Erythroblast (primary cell): ENCODE results near the gene CHST7.
"Not testable (repeated sequence)": the region's sequence is repeated elsewhere in the genome, so short reads cannot be mapped to it uniquely, and the experiment has no call there.

Source experiments
- DNase-seq, 2 experiments: peaks; one replicate each; lab custom pipeline; 2025; lab: John Stamatoyannopoulos, UW
- GATA1 ChIP-seq: IDR thresholded peaks from 2 replicates; pipeline ENCODE4 v1.6.1; 2011; ENCODE audit warnings: low read depth, mild to moderate bottlenecking, control low read depth, low read length, moderate library complexity
- POLR2A ChIP-seq: IDR thresholded peaks from 2 replicates; pipeline ENCODE4 v1.6.1; 2011; ENCODE audit warnings: mild to moderate bottlenecking, low read length

Gene CHST7, protein sequence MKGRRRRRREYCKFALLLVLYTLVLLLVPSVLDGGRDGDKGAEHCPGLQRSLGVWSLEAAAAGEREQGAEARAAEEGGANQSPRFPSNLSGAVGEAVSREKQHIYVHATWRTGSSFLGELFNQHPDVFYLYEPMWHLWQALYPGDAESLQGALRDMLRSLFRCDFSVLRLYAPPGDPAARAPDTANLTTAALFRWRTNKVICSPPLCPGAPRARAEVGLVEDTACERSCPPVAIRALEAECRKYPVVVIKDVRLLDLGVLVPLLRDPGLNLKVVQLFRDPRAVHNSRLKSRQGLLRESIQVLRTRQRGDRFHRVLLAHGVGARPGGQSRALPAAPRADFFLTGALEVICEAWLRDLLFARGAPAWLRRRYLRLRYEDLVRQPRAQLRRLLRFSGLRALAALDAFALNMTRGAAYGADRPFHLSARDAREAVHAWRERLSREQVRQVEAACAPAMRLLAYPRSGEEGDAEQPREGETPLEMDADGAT

DNA sequence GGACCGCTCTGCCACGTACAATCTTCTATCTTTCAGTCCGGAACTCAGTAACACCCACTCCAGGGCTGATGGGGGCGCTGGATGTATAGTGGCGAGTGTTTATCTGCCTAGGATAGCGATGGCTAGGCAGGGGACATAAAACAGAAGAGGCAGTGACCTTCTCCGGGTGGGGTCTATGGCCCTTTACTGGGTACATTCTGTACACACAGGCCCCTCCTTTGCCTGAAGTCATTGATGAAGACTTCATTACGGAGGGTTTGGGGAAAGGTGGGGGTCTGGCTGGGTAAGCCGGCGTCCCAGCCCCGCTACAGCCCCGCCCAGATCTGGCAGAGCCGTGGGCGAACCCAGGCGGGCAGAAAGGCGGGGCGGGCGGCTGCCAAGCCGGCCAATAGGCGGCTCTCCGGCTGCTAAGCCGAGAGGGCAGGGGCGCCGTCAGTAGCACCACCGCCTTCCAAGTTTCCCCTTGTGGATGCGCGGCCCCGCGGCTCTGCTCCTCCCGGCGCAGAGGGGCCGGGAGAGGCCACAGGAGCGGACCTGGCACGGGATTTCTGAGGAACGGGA lies at the start of gene CHST7:
TSS of gene CHST7 (plus strand) at position 435 of the 561 bp plus-strand sequence. CDS start 167 bp downstream, outside the sequence.
- DNase-seq: peak; percentile 28 to 33
- no peak for TF ChIP-seq POLR2A
- TF ChIP-seq GATA1: no peak

DNA sequence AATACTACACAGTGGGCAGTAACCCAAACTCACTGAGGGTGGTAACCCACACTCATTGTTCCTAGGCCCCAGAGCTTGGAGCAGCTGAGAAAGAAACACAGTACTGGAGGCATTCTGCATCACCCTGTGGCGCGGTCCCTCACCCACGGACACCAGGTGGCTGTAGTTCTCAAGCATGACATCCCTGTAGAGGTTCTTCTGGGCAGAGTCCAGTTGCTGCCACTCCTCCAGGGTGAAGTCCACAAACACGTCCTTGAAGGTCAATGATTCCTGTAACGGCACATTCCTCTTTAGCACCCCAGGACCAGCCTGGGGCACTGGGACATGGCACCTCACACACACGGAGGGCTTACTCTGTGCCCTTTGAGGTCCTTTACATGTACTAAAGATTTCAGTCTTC lies 44.9 kb upstream of the CHST7 start:
- not testable (repeated sequence) for DNase-seq

DNA sequence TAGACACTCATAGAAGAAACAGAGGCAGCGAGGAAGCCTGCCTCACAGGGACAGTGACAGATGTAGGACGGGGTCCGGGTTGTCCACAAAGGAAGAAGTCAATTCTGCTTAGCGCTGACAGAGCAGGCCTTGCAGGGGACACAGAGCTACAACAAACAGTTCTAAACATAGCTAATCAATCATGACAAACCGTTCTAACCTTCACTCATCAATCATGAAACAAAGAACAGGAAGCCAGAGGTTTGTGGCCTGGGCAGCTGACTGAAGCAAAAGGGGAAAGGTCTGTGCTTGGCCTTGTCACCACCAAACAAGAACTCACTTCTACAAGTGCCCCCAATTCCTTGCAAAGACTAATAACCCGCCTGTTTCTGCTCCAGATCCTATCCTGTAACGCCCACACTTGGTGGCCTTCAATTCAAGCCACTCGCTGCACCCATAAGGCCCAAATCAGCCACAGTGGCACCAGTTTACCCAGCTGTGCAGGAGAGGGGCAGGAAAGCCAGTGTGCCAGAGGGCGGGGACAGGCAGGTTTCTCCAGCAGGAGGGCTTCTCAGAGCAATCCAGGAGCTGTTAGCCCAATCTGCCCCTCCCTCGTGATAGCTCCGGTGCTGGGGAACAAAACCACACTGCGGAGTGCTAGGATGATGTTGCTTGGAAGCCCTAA lies 43.7 kb upstream of the CHST7 start:
- DNase-seq: not testable (repeated sequence)

DNA sequence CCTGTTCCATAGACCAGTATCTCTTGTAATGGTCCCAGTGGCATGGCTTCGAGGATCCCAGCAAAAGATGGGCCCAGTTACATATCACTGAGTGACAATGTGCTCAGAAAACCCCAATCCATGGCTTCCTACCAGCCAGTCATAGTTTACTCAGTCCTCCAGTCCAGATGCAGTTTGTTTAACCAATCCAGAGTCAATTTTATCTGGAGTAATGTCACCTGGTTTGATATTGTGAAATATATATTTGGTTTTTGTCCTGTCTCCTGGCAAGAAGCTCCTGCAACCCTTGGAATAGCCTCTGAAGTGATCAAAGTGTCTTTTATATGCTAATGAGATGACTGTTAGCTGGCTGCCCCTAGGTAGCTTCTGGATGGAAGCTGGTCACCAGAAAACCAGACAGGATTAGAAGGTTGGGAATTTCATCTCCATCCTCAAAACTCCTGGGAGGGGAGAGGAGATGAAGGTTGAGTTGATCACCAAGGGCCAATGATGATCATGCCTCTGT lies 43.1 kb upstream of the CHST7 start:
- not testable (repeated sequence) for DNase-seq

DNA sequence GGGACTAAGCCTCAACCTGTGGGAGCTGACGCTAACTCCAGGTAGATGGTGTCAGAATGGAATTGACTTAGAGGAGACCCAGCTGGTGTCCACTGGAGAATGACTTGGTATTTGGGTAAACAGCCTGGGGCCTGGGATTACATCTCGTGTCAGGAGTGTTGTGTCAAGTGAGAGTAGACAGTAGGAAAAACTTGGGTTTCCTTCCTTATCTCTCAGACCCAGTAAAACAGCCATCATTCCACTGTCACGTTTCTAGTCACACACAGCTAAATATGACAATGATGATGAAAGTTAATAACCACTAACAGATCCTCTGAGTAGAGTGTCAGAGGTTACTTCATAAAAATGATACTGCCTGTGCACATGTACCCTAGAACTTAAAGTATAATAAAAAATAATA lies 42.1 kb upstream of the CHST7 start:
- DNase-seq: peak in 1 of 2 experiments; percentile 2
- no peak for TF ChIP-seq GATA1
- no peak for TF ChIP-seq POLR2A

DNA sequence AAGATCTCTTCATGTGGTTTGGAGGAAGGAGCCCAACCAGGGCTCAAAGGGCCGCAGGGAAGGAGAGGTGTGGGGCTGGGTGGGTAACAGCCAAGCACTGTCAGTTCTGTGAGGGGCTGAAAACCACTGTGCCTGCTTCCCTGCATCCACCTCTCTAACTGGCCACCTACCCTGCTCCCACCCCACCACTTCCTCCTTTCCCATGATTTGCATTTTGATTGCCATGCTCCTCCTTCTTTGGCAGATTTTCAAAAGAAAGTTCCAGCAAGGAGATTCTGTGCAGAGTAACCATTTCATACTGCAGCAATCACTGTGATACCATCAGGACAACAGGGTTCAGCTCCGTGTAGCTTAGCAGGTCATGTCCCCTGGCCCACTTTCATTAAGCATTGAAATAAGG lies 30.1 kb upstream of the CHST7 start:
- TF ChIP-seq POLR2A (no peak), GATA1 (no peak)
- DNase-seq: peak in 1 of 2 experiments; percentile 1

DNA sequence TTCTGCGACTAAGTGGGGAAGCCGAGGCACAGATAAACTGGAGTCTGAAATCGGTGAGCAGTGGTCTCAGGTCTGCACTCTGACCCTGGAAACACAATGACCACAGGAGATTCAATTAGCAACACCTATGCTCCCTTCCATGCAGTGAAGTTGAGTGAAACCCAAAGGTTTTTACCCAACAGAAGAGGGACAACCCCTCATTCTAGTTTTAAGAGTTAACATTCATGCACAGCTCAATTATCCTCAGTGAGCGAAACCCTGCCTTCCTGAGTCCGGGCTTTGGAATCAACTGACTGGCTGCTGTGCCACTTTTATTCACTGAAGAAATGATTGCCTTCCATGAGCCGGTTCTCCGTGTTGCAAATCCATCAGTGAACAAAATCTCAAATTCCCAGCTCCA lies 29.0 kb upstream of the CHST7 start:
- not testable (repeated sequence) for DNase-seq

DNA sequence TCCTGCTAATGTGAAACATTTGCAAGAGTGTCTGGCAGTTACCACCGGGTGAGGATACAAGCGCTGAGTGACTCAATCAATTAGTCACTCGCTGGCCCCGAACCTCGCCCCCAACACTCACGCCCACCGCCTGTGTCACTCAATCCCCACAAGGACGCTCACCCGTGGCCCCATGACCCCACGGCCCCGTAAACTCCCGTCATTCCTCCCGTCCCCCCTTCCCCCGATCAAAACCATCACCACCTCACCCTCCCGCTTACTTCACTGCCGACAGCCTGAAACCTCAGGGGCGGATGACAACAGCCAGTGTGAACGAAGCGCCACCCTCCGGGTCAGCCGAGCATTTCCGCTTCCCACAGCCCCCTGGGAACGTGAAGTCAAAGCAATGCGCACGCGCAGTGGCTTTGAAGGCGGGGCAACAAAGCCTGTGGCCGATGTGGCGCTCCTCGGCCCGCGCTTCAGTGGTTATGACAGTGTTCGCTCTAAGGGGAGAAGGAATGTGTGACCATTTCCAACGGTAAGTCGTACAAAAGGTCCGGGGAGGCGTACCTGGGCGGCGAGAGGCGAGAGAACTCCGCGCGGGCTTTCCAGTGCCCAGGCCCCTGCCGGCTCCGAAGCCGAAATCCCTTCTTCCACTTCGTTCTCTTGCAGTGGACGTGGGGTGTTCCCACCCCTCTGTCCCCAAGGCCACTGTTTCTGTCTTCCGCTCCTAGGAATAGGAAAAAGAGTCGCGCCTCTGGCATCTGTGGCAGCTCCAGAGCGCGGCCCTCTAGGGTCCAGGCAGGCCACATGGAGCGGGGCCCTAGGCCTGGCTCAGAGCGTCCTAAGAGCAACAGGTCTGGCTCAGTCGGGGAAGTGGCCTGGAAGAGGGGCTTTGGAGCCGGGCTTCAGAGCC lies 28.2 kb upstream of the CHST7 start, which contains the start of gene ZNF674:
TSS of gene ZNF674 (minus strand) at position 311 of the 895 bp plus-strand sequence. CDS start 3,334 bp downstream, outside the sequence.
- peak; percentile 93 to 95 for DNase-seq
- TF ChIP-seq GATA1 (no peak), POLR2A (peak; percentile 87)

DNA sequence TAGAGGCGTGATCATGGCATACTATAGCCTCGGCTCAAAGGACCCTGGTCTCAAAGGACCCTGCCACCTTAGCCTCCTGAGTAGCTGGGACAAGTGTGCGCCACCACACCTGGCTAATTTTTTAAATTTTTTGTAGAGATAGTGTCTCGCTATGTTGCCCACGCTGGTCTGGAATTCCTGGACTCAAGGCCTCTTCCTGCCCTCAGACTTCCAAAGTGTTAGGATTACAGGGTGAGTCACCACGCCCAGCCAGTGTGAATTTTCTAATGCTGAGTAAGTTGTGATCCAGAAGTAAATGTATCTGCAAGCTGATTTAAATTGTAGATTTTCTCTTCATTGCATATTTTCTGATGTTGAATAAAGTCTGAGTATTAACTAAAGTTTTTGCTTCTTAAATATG lies 25.7 kb upstream of the CHST7 start:
- TF ChIP-seq GATA1: no peak
- no peak for TF ChIP-seq POLR2A
- DNase-seq: no peak

DNA sequence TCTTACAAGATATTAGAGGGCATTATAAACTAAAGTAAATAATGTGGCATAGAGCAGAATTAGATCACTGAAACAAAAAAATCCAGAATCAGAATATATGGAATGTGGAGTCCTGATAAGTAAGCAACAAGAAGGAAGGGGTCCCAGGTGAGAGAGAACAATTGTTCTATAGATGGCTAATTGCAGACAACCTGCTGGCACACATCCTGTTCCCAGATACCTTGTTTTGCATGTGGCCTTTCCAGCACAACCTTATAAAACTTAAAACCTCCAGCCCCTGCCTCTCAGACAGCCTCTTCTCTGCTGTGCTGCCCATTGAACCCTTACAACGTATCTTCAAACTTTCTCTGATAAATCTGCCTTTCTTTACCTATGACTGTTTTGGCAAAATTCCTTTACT lies 23.7 kb upstream of the CHST7 start:
- no peak for DNase-seq
- no peak for TF ChIP-seq GATA1
- TF ChIP-seq POLR2A: no peak

DNA sequence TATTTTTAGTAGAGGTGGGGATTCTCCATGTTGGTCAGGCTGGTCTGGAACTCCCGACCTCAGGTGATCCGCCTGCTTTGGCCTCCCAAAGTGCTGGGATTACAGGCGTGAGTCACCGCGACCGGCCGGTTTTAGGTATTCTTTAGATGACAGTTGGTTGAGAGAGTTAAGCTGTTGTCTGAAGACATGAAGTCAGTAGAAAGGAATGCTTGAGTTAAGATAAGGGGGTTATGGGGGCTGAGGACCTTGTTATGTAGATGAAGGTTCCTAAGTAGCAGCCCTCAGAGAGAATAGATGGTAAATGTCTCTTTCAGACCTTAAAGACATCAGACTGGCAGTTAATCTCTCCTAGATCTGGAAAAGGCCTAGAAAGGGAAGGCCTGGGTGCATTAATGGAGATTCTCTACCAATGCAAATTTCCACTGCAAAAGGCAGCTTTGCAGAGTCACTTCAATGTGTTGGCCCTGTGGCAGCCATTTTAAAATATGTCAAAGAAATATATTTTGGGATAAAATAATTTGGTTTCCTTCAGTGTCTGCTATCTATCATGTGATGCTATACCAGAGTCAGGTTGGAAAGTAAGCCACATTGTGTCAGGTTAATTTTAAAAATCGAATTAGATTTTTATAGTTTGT lies 22.0 kb upstream of the CHST7 start:
- no peak for DNase-seq
- no peak for TF ChIP-seq GATA1
- no peak for TF ChIP-seq POLR2A

DNA sequence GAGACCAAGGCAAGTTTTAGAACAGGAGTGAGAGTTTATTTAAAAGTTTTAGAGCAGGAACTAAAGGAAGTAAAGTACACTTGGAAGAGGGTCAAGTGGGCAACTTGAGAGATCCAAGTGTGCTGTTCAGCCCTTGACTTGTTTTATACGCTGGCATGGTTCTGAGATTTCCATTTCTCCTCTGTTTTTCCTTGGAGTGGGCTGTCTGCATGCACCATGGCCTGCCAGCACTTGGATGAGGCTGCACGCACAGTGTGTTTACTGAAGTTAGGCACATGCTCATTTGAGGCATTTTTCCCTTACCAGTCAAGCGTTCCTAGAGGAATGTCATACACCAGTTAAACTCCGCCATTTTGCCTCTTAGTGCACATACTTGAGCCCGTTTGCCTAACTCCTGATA lies 19.6 kb upstream of the CHST7 start:
- no peak for DNase-seq
- TF ChIP-seq POLR2A (no peak), GATA1 (no peak)

DNA sequence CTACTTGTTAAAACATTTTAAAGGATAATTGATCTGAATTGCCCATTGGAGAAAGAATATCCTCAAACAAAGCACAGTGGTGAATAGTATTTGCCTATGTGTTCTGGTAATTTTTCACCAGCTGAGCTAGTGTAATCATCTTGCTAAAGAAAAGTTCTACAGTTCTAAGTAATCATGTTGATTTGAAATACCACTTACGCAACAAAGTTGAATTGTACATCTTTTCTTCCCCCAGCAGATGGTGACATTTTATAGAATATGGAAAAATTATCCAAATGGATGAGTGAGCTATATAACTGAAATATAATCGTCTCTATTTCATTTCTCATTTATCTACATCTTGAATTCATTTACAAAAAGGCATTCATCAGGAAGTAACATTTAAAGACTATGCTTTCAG lies 18.6 kb upstream of the CHST7 start:
- DNase-seq: peak in 1 of 2 experiments; percentile 0
- TF ChIP-seq POLR2A (no peak), GATA1 (no peak)

DNA sequence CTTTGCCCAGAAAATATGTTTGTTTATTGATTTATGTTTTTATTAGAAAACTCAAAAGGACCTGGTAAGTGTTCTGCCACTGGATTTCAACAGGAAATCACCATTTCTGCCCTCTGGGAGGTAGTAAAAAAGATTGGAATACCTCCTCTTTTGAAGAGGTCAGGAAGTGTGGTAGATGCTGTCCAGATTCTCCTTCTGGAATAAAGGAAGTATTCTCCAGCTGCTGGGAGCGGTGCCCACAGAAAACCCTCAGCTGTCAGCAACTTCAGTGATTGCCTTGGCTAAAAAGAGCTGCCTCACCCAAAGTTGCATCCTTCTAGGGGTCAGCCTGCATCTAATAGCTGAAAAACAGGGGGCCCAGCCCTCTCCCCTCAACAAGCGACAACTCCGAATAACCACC lies 14.5 kb upstream of the CHST7 start:
- TF ChIP-seq GATA1: no peak
- no peak for TF ChIP-seq POLR2A
- no peak for DNase-seq
